GM12874 (cell line): ENCODE results near the gene ELF5.

Experiments used
- TF ChIP-seq, protein P1 (sequence below): IDR thresholded peaks from 2 replicates; pipeline ENCODE4 v1.5.1; 2011; ENCODE audit warnings: low read depth, mild to moderate bottlenecking, control low read depth, low read length, moderate library complexity; ENCODE audit not compliant: insufficient read depth

The ELF5 gene

GRCh38 chr11:34531663-34532062, 18.1 kb upstream of the ELF5 start:
- TF ChIP-seq, protein P1, sequence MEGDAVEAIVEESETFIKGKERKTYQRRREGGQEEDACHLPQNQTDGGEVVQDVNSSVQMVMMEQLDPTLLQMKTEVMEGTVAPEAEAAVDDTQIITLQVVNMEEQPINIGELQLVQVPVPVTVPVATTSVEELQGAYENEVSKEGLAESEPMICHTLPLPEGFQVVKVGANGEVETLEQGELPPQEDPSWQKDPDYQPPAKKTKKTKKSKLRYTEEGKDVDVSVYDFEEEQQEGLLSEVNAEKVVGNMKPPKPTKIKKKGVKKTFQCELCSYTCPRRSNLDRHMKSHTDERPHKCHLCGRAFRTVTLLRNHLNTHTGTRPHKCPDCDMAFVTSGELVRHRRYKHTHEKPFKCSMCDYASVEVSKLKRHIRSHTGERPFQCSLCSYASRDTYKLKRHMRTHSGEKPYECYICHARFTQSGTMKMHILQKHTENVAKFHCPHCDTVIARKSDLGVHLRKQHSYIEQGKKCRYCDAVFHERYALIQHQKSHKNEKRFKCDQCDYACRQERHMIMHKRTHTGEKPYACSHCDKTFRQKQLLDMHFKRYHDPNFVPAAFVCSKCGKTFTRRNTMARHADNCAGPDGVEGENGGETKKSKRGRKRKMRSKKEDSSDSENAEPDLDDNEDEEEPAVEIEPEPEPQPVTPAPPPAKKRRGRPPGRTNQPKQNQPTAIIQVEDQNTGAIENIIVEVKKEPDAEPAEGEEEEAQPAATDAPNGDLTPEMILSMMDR = no peak

DNA sequence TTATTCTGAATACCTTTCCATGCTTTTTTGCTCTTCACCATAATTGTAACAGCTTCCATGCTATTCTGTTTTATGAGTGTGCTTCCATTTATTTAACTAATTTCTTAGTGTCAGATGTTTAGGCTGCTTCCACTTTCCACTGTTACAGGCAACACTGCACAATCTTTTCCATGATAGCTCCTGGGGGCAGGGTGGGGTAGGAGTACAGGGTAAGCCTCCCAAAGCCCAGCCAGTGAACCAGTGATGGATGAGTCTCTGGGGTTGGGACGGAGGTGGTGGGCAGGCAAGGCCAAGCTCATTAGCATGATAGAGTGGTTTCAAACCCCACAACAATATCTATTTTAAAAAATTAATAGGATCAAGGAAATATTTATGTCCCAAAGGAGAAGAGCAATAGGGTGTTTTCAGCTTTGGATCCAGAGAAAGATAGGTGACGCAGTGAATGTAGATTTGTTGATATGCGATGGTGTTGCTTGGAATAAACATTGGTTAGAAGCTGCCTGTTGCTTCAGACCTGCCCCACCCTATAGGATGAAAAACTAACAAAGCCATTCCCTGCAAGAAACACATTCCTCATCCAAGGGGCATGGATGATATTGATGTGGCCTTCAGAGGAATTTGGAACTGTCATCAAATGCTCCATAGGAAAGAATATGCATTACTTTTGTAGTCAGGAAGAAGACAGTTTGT, 17.1 kb upstream of the ELF5 start:
- TF ChIP-seq, protein P1 = no peak

DNA sequence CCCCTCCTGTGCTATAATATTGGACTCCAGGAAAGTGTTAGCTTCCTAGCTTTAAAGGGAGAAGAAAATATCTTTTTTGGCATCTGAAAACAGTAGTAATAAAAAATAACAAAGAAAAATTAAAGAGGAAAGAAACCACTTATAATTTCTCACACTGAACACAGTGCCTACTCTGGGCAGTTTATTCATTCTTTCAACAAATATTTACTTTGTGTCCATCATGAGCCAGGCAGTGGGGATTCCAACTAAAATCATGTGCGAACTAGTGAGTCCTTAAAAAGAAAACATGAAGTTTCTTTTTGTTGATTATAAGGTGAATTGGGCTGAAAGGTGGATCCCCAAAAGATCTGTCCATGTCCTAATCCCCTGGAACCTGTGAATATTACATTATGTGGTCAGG, 16.0 kb upstream of the ELF5 start:
- TF ChIP-seq, protein P1 = no peak

GRCh38 chr11:34528072-34528471, 14.5 kb upstream of the ELF5 start:
- TF ChIP-seq, protein P1 = no peak

- TF ChIP-seq, protein P1 = no peak
Observed at GRCh38 chr11:34525888-34526657, 12.5 kb upstream of the ELF5 start.

- TF ChIP-seq, protein P1 = no peak
Observed at GRCh38 chr11:34525098-34525497, 11.5 kb upstream of the ELF5 start.

GRCh38 chr11:34524696-34525095, 11.1 kb upstream of the ELF5 start:
- TF ChIP-seq, protein P1 = no peak
